ENCODE measurements around the gene BTD. TPM values are rescaled to one million over a fixed set of nuclear protein-coding genes. Genes with fewer than 3 reads are reported as not detected.
A peak's percentile ranks its signal among the peaks of the same experiment; 100 is the strongest.

Gene BTD
- total and polyA plus RNA-seq, 4 donors: 45.8 to 78.1 (median 47.8) TPM

DNA sequence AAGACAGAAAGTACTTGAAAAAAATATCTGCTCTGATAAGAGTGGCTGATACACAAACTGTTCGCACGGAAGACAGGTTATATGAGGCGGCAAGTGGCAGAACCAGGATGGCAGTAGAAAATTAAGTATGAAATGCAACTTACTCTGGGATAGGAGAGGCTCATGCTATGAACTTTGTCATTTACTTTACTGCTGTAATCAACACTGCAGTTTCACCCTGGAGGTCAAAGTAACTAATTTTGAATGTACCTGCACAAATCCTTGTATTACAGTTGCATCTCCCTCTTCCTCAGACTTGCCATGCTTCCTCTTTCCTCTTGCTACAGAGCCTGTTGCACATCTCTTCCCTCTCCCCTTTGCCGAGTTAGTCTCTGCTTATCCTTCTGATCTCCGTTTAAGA is 39.0 kb upstream of the BTD start:
- H3K4me1 ChIP-seq (ENCODE audit: control insufficient read depth in 4 of 4, insufficient read depth in 4 of 4, low read length in 3 of 4): peaks cover 3 to 28% (median 18%) of the 10 kb centered on the region in 4 donors
- H3K9ac ChIP-seq (ENCODE audit: low read depth in 1 of 2, low read length in 2 of 2): no peak overlapping the region
- H3K27me3 ChIP-seq (ENCODE audit: control insufficient read depth in 4 of 4, insufficient read depth in 4 of 4, low read length in 3 of 4): no peaks in the 10 kb centered on the region
- no peak overlapping the region for H3K4me3 ChIP-seq (ENCODE audit: low read depth in 1 of 3, low read length in 3 of 3)
- no peak for DNase-seq (ENCODE audit: low spot score)
- peak overlapping the region; percentile 53 to 67 for H3K27ac ChIP-seq (ENCODE audit: low read depth in 1 of 2, low read length in 2 of 2)
- no peaks in the 10 kb centered on the region for H3K9me3 ChIP-seq (ENCODE audit: control insufficient read depth in 4 of 4, low read length in 3 of 4)
- TF ChIP-seq JUND (IDR thresholded peaks at IDR 0.05): peak in 1 of 2 donors; percentile 72
- TF ChIP-seq EGR1 (IDR thresholded peaks at IDR 0.05; ENCODE audit: low read depth in 2 of 2): no peak
- TF ChIP-seq, protein P1, sequence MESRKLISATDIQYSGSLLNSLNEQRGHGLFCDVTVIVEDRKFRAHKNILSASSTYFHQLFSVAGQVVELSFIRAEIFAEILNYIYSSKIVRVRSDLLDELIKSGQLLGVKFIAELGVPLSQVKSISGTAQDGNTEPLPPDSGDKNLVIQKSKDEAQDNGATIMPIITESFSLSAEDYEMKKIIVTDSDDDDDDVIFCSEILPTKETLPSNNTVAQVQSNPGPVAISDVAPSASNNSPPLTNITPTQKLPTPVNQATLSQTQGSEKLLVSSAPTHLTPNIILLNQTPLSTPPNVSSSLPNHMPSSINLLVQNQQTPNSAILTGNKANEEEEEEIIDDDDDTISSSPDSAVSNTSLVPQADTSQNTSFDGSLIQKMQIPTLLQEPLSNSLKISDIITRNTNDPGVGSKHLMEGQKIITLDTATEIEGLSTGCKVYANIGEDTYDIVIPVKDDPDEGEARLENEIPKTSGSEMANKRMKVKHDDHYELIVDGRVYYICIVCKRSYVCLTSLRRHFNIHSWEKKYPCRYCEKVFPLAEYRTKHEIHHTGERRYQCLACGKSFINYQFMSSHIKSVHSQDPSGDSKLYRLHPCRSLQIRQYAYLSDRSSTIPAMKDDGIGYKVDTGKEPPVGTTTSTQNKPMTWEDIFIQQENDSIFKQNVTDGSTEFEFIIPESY (IDR thresholded peaks at IDR 0.05): no peak
- TF ChIP-seq FOXA2 (IDR thresholded peaks at IDR 0.05): peak; percentile 82
- no peak for TF ChIP-seq GABPA (IDR thresholded peaks at IDR 0.05 in 1 of 2, conservative IDR thresholded peaks at IDR 0.05 in 1 of 2)
- peak; percentile 42 for TF ChIP-seq FOXA1 (IDR thresholded peaks at IDR 0.05)
- TF ChIP-seq, protein P2, sequence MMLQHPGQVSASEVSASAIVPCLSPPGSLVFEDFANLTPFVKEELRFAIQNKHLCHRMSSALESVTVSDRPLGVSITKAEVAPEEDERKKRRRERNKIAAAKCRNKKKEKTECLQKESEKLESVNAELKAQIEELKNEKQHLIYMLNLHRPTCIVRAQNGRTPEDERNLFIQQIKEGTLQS (IDR thresholded peaks at IDR 0.05): no peak
- TF ChIP-seq RAD21 (IDR thresholded peaks at IDR 0.05): peak; percentile 8 to 26
- peak; percentile 79 for TF ChIP-seq SP1 (IDR thresholded peaks at IDR 0.05)
- TF ChIP-seq HNF4A (conservative IDR thresholded peaks at IDR 0.05): peak; percentile 94 to 98
- peak; percentile 77 for TF ChIP-seq HNF4G (IDR thresholded peaks at IDR 0.05)
- TF ChIP-seq, protein P3, sequence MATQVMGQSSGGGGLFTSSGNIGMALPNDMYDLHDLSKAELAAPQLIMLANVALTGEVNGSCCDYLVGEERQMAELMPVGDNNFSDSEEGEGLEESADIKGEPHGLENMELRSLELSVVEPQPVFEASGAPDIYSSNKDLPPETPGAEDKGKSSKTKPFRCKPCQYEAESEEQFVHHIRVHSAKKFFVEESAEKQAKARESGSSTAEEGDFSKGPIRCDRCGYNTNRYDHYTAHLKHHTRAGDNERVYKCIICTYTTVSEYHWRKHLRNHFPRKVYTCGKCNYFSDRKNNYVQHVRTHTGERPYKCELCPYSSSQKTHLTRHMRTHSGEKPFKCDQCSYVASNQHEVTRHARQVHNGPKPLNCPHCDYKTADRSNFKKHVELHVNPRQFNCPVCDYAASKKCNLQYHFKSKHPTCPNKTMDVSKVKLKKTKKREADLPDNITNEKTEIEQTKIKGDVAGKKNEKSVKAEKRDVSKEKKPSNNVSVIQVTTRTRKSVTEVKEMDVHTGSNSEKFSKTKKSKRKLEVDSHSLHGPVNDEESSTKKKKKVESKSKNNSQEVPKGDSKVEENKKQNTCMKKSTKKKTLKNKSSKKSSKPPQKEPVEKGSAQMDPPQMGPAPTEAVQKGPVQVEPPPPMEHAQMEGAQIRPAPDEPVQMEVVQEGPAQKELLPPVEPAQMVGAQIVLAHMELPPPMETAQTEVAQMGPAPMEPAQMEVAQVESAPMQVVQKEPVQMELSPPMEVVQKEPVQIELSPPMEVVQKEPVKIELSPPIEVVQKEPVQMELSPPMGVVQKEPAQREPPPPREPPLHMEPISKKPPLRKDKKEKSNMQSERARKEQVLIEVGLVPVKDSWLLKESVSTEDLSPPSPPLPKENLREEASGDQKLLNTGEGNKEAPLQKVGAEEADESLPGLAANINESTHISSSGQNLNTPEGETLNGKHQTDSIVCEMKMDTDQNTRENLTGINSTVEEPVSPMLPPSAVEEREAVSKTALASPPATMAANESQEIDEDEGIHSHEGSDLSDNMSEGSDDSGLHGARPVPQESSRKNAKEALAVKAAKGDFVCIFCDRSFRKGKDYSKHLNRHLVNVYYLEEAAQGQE (IDR thresholded peaks at IDR 0.05): peak; percentile 48
- TF ChIP-seq TAF1 (conservative IDR thresholded peaks at IDR 0.05): no peak
- TF ChIP-seq, protein P4, sequence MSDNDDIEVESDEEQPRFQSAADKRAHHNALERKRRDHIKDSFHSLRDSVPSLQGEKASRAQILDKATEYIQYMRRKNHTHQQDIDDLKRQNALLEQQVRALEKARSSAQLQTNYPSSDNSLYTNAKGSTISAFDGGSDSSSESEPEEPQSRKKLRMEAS (IDR thresholded peaks at IDR 0.05): peak; percentile 27
- TF ChIP-seq RXRA (IDR thresholded peaks at IDR 0.05): peak; percentile 68 to 76
- 38% methylated on average over 5 of the region's 5 CpGs for WGBS
- peaks cover 4 to 25% (median 17%) of the 10 kb centered on the region in 4 donors for H3K36me3 ChIP-seq (ENCODE audit: control insufficient read depth in 4 of 4, insufficient read depth in 3 of 4, low read depth in 1 of 4, low read length in 3 of 4)

DNA sequence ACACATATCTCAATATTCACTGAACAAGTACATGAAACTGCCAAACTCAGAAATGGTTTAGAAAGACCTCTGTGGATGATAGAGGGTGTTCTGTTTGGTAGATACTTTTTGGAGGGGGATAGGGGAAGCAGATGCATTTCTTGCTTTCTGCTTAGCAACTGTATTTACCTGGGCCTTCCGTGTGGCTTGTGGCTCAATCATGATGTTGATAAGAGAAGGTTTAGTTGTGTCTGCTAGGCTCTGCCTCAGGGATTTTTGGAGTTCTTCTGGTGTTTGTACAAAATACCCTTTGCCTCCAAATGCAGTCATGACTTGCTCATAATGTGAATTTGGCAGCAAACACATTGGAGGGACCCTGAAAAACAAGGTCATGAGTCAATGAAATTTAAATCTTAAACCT is 38.4 kb upstream of the BTD start:
- peaks cover 7 to 32% (median 20%) of the 10 kb centered on the region in 4 donors for H3K36me3 ChIP-seq (ENCODE audit: control insufficient read depth in 4 of 4, insufficient read depth in 3 of 4, low read depth in 1 of 4, low read length in 3 of 4)
- 34% methylated on average over 1 of the region's 1 CpG for WGBS

More for the DNA sequence above, 38.4 kb upstream of the BTD start:
- Histone ChIP-seq H3K27me3 (ENCODE audit: control insufficient read depth in 4 of 4, insufficient read depth in 4 of 4, low read length in 3 of 4) (no peaks in the 10 kb centered on the region), H3K27ac (ENCODE audit: low read depth in 1 of 2, low read length in 2 of 2) (peak overlapping the region; percentile 53 to 67), H3K9ac (ENCODE audit: low read depth in 1 of 2, low read length in 2 of 2) (no peak overlapping the region), H3K4me3 (ENCODE audit: low read depth in 1 of 3, low read length in 3 of 3) (no peak overlapping the region), H3K9me3 (ENCODE audit: control insufficient read depth in 4 of 4, low read length in 3 of 4) (no peaks in the 10 kb centered on the region), H3K4me1 (ENCODE audit: control insufficient read depth in 4 of 4, insufficient read depth in 4 of 4, low read length in 3 of 4) (peaks cover 3 to 25% (median 16%) of the 10 kb centered on the region in 4 donors)
- no peak for TF ChIP-seq JUND (IDR thresholded peaks at IDR 0.05)
- TF ChIP-seq, protein P4 (IDR thresholded peaks at IDR 0.05): no peak
- TF ChIP-seq SP1 (IDR thresholded peaks at IDR 0.05): no peak
- TF ChIP-seq GABPA (IDR thresholded peaks at IDR 0.05 in 1 of 2, conservative IDR thresholded peaks at IDR 0.05 in 1 of 2): no peak
- TF ChIP-seq EGR1 (IDR thresholded peaks at IDR 0.05; ENCODE audit: low read depth in 2 of 2): no peak
- no peak for TF ChIP-seq FOXA1 (IDR thresholded peaks at IDR 0.05)
- TF ChIP-seq FOXA2 (IDR thresholded peaks at IDR 0.05): no peak
- TF ChIP-seq, protein P5, sequence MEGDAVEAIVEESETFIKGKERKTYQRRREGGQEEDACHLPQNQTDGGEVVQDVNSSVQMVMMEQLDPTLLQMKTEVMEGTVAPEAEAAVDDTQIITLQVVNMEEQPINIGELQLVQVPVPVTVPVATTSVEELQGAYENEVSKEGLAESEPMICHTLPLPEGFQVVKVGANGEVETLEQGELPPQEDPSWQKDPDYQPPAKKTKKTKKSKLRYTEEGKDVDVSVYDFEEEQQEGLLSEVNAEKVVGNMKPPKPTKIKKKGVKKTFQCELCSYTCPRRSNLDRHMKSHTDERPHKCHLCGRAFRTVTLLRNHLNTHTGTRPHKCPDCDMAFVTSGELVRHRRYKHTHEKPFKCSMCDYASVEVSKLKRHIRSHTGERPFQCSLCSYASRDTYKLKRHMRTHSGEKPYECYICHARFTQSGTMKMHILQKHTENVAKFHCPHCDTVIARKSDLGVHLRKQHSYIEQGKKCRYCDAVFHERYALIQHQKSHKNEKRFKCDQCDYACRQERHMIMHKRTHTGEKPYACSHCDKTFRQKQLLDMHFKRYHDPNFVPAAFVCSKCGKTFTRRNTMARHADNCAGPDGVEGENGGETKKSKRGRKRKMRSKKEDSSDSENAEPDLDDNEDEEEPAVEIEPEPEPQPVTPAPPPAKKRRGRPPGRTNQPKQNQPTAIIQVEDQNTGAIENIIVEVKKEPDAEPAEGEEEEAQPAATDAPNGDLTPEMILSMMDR (IDR thresholded peaks at IDR 0.05; ENCODE audit: low read depth, low read length, missing input control): no peak
- TF ChIP-seq YY1 (IDR thresholded peaks at IDR 0.05): no peak
- TF ChIP-seq, protein P2 (IDR thresholded peaks at IDR 0.05): no peak
- TF ChIP-seq RXRA (IDR thresholded peaks at IDR 0.05): no peak
- DNase-seq (ENCODE audit: low spot score): no peak

All from liver (tissue), 9 donors.